HG03354 (cell line): ENCODE results near the gene CSRP3.
"Not testable (repeated sequence)": the region's sequence is repeated elsewhere in the genome, so short reads cannot be mapped to it uniquely, and the experiment has no call there.

Source experiments
- ATAC-seq: cut with Tn5 transposase; IDR thresholded peaks from one replicate; pipeline ENCODE4 v1.9.1; 2021; ENCODE audit warnings: mild to moderate bottlenecking; ENCODE audit not compliant: unreplicated experiment, poor library complexity, severe bottlenecking

The CSRP3 gene

DNA sequence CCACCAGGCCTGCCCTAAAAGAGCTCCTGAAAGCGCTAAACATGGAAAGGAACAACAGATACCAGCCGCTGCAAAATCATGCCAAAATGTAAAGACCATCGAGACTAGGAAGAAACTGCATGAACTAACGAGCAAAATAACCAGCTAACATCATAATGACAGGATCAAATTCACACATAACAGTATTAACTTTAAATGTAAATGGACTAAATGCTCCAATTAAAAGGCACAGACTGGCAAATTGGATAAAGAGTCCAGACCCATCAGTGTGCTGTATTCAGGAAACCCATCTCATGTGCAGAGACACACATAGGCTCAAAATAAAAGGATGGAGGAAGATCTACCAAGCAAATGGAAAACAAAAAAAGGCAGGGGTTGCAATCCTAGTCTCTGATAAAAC, 64.9 kb downstream of the CSRP3 start:
- not testable (repeated sequence) for ATAC-seq

DNA sequence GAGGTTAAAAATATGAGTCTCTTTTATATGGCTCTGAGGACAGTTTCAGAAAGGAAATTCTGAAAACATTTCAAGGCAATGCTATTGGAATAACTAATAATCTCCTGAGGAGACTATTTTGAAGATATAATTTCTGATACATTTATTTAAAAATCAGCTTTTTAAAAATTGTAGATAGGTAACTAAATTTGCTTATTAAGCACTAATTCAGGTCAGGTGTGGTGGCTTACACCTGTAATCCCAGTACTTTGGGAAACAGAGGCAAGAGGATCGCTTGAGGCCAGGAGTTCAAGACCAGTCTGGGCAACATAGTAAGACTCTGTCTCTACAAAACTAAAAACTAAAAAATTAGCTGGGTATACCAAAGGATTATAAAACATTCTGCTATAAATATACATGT, 67.8 kb downstream of the CSRP3 start:
- no peak for ATAC-seq
